ENCODE measurements around the gene TGM1.

Gene TGM1

GRCh38 chr14:24291446-24292117, 28.6 kb upstream of the TGM1 start:
- DNase-seq = no peak

- no peak for DNase-seq
These were observed 27.8 kb upstream of the TGM1 start for GRCh38 chr14:24290746-24291145.

GRCh38 chr14:24289649-24290280, 26.8 kb upstream of the TGM1 start:
- DNase-seq = no peak

GRCh38 chr14:24286996-24287395, 24.0 kb upstream of the TGM1 start:
- no peak for DNase-seq

GRCh38 chr14:24285351-24285750, 22.4 kb upstream of the TGM1 start:
- DNase-seq = no peak

- DNase-seq = no peak
These were observed 21.6 kb upstream of the TGM1 start for GRCh38 chr14:24284501-24285035.

- no peak for DNase-seq
These were observed 21.0 kb upstream of the TGM1 start for GRCh38 chr14:24283796-24284460.

GRCh38 chr14:24282736-24283135, 19.8 kb upstream of the TGM1 start:
- DNase-seq = no peak

- no peak for DNase-seq
These were observed 18.7 kb upstream of the TGM1 start for GRCh38 chr14:24281636-24282035.

GRCh38 chr14:24280797-24281460, 18.0 kb upstream of the TGM1 start:
- DNase-seq = no peak

GRCh38 chr14:24279301-24280186, 16.6 kb upstream of the TGM1 start:
- no peak for DNase-seq

GRCh38 chr14:24278424-24278823, 15.4 kb upstream of the TGM1 start:
- no peak for DNase-seq

GRCh38 chr14:24277606-24278321, 14.8 kb upstream of the TGM1 start:
- no peak for DNase-seq

GRCh38 chr14:24277071-24277470, 14.1 kb upstream of the TGM1 start:
- DNase-seq = no peak

- DNase-seq = no peak
These were observed 11.1 kb upstream of the TGM1 start for GRCh38 chr14:24274101-24274543.

- no peak for DNase-seq
These were observed 10.5 kb upstream of the TGM1 start for GRCh38 chr14:24273422-24273998.

- DNase-seq = no peak
These were observed 9.5 kb upstream of the TGM1 start for GRCh38 chr14:24272467-24272866.

- DNase-seq = no peak
These were observed 8.9 kb upstream of the TGM1 start for GRCh38 chr14:24271834-24272263.

- peak; percentile 53 to 85 for DNase-seq
These were observed 8.3 kb upstream of the TGM1 start, which contains the start of gene RABGGTA for GRCh38 chr14:24271134-24271833. Gene RABGGTA, minus strand, starts transcription at chr14:24271597. Its CDS starts 482 bp downstream, at chr14:24271115.

GRCh38 chr14:24270537-24271133, 7.7 kb upstream of the TGM1 start:
- DNase-seq = no peak
